Measurements from ENCODE around the gene PRKX.
A peak's percentile ranks its signal among the peaks of the same experiment; 100 is the strongest.

The PRKX gene

DNA sequence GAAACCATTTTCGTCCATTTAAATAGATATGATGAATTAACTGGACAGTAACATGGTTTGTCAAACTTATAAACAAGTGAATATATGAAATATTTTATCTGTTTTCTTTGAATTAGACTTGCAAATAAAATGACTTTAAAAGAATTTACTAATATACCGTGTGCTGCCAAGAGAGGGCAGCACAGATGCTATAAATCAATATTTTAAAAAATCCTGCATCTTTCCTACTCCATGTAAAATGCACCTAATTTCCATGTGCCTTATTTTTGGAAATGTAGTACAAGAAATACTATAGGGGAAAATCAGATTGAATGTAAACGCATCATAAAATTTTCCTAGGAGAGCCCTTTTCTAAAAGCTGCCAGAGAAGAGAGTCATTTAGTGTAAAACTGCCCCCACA is 62.2 kb downstream of the PRKX start:
- TF ChIP-seq, protein P1, sequence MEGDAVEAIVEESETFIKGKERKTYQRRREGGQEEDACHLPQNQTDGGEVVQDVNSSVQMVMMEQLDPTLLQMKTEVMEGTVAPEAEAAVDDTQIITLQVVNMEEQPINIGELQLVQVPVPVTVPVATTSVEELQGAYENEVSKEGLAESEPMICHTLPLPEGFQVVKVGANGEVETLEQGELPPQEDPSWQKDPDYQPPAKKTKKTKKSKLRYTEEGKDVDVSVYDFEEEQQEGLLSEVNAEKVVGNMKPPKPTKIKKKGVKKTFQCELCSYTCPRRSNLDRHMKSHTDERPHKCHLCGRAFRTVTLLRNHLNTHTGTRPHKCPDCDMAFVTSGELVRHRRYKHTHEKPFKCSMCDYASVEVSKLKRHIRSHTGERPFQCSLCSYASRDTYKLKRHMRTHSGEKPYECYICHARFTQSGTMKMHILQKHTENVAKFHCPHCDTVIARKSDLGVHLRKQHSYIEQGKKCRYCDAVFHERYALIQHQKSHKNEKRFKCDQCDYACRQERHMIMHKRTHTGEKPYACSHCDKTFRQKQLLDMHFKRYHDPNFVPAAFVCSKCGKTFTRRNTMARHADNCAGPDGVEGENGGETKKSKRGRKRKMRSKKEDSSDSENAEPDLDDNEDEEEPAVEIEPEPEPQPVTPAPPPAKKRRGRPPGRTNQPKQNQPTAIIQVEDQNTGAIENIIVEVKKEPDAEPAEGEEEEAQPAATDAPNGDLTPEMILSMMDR (IDR thresholded peaks at IDR 0.05): peak; percentile 51; the same call in 1 of the 2 replicates

DNA sequence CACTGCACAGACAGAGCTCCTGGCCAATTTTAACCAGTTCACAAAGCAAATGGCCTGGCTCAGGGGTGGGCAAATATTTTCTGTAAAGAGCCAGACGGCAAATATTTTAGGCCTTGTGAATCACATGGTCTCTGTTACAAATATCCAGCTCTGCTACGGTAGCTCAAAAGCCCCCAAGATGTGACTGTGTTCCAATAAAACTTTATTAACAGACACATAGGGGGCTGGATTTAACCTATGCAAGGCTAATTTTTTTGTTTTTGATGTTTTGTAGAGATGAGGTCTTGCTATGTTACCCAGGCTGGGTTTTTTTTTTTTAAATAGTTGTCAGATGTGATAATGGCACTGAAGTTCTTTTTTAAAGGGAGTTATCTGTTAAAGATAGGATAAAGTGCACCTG is 65.4 kb downstream of the PRKX start:
- TF ChIP-seq, protein P1 (IDR thresholded peaks at IDR 0.05): no peak

DNA sequence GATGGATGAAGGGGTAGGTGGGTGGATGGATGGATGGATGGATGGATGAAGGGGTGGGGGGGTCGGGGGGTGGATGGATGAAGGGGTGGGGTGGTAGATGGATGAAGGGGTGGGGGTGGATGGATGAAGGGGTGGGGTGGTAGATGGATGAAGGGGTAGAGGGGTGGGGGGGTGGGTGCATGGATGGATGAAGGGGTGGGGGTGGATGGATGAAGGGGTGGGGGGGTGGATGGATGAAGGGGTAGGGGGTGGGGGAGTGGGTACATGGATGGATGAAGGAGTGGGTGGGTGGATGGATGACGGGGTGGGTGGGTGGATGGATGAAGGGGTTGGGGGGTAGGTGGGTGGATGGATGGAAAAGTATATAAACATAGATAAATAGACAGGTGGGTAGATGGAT is 74.2 kb downstream of the PRKX start:
- TF ChIP-seq, protein P1 (IDR thresholded peaks at IDR 0.05): no peak

DNA sequence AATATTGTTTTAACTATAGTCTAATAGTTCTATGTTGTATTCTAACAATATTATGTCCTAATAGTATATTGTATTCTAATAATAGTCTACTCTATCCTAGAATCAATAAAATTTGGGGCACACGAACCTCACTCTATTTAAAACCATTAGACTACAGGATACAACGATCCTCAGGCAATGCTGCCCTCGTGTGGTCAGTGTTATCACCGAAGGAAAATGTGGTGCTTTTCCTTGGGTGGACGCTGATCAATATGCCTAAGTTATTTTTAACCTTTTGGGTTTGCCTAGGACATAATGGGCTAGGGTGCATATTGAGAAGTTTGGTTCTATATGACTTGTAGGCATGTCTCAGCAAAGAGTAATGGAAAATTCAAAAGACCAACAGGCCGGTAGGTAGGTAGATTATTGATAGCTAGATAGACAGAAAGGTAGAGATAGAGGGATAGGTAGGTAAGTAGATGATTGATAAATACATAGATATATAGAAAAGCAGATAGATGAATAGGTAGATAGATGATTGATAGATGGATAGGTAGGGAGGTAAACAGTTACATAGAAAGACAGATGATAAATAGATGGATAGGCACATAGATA is 75.1 kb downstream of the PRKX start:
- TF ChIP-seq, protein P1 (IDR thresholded peaks at IDR 0.05): peak; percentile 53

DNA sequence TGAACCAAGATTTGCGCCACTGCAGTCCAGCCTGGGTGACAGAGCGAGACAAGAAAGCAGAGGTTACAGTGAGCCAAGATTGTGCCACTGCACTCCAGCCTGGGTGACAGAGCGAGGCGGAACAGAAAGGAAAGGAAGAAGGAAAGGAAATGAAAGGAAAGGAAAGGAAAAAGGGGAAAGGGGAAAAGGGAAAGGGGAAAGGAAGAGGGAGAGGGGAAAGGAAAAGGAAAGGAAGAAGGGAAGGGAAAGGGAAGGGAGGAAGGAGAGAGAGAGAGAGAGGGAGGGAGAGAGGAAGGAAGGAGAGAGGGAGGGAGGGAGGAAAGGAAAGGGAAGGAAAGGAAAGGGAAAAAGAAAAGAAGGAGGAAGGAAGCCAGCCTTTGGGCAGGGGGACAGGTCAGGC is 76.6 kb downstream of the PRKX start:
- TF ChIP-seq, protein P1 (IDR thresholded peaks at IDR 0.05): no peak

DNA sequence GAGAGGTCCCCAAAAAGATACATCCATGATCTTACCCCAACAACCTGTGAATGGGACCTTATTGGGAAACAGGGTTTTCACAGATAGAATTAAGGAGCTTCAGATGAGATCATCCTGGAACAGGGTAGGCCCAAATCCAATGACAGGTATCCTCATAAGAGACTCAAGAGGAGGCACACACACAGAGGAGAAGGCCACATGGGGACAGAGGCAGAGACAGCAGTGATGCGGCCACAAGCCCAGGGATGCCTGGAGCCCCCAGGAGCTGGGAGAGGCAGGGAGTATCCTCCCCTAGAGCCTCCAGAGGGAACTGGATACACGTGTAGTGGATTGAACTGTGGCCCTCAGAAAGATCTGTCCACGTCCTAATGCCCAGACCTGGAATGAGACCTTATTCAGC is 82.3 kb downstream of the PRKX start:
- TF ChIP-seq, protein P1 (IDR thresholded peaks at IDR 0.05): no peak

DNA sequence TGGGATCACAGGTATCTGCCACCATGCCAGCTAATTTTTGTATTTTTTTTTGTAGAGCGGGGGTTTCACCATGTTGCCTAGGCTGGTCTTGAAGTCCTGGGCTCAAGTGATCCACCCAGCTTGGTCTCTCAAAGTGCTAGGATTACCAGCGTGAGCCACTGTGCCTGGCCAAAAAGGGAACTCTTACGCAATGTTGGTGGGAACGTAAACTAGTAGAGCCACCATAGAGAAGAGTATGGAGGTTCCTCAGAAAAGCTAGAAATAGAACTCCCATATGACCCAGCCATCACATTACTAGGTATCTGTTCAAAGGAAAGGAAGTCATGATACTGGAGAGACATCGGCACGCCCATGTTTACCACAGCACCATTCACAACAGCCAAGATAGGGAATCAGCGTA is 85.9 kb downstream of the PRKX start:
- TF ChIP-seq, protein P1 (IDR thresholded peaks at IDR 0.05): no peak

DNA sequence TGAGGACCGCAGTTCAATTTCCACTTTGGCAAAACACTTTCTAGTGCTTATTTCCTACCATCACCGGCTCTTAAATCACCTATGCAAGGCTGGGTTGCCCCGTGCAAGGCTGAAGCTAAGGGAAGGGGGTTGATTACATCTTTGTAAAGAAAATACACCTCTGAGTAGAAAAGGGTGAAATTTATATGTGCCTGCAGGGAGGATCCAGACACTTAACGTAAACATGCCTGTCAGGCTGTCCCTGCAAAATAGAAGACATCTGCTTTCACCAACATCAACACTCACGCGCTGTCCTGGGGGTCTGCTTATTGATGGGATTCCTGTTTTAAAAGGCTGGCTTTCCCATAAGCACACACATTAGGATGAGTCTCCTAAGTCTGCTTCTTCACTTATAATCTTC is 92.0 kb downstream of the PRKX start:
- TF ChIP-seq, protein P1 (IDR thresholded peaks at IDR 0.05): no peak

All from LNCAP (cell line).